HepG2 (cell line): ENCODE measurements around the gene GFER. TPM values are rescaled to one million over a fixed set of nuclear protein-coding genes. Genes with fewer than 3 reads are reported as not detected.

Experiments
- AGO2 ChIP-seq: fragments of 200-400 bp; formaldehyde crosslinking; optimal IDR thresholded peaks from 2 replicates; pipeline ENCODE3; 2017; ENCODE audit warnings: mild to moderate bottlenecking, low read depth, low read length, moderate library complexity
- DNMT1 ChIP-seq: sonication (generic); formaldehyde crosslinking; IDR thresholded peaks from 2 replicates; pipeline ENCODE4 v1.5.1; 2020; ENCODE audit warnings: mild to moderate bottlenecking, missing genetic modification reagents
- FOSL1 ChIP-seq: sonication (generic); formaldehyde crosslinking; IDR thresholded peaks from 2 replicates; pipeline ENCODE4 v1.9.0; 2021; ENCODE audit warnings: missing genetic modification reagents, borderline replicate concordance
- GTF3A ChIP-seq: sonication (generic); formaldehyde crosslinking; conservative IDR thresholded peaks from 2 replicates; pipeline ENCODE4 v1.4.0; 2020; ENCODE audit warnings: mild to moderate bottlenecking, missing genetic modification reagents
- HNRNPUL1 ChIP-seq: fragments of 200-400 bp; formaldehyde crosslinking; IDR thresholded peaks from 2 replicates; pipeline ENCODE4 v1.6.1; 2017; ENCODE audit warnings: low read depth, mild to moderate bottlenecking, low read length, moderate library complexity
- KLF16 ChIP-seq, 2 experiments: sonication (generic) in 1 of 2; formaldehyde crosslinking in 1 of 2; IDR thresholded peaks; 2 replicates each; pipeline versions ENCODE4 v1.6.1 to v1.8.0; 2016 to 2023; ENCODE audit warnings: missing genetic modification reagents in 2 of 2, missing compliant biosample characterization in 1 of 2
- KLF9 ChIP-seq: IDR thresholded peaks from 2 replicates; pipeline ENCODE4 v1.6.1; 2016; ENCODE audit warnings: low read depth
- NFATC3 ChIP-seq: sonication (generic); formaldehyde crosslinking; IDR thresholded peaks from 2 replicates; pipeline ENCODE4 v1.5.1; 2020; ENCODE audit warnings: mild to moderate bottlenecking, missing genetic modification reagents
- NFYB ChIP-seq: sonication (generic); formaldehyde crosslinking; IDR thresholded peaks from 2 replicates; pipeline ENCODE4 v1.4.0; 2020; ENCODE audit warnings: missing genetic modification reagents
- POLR2A ChIP-seq, 2 experiments: IDR thresholded peaks; 2 replicates each; pipeline ENCODE4 v1.6.1; 2011; ENCODE audit warnings: low read depth in 2 of 2, low read length in 2 of 2, mild to moderate bottlenecking in 1 of 2, moderate library complexity in 1 of 2; ENCODE audit not compliant: insufficient read depth in 1 of 2
- SRF ChIP-seq: IDR thresholded peaks from 2 replicates; pipeline ENCODE4 v1.6.1; 2011; ENCODE audit warnings: mild to moderate bottlenecking, low read depth, low read length, moderate library complexity
- SRSF1 ChIP-seq: fragments of 200-400 bp; formaldehyde crosslinking; optimal IDR thresholded peaks from 2 replicates; pipeline ENCODE3; 2017; ENCODE audit warnings: mild to moderate bottlenecking, low read depth, low read length, moderate library complexity
- ZNF121 ChIP-seq: sonication (generic); formaldehyde crosslinking; IDR thresholded peaks from 2 replicates; pipeline ENCODE4 v1.5.0; 2020; ENCODE audit warnings: mild to moderate bottlenecking, missing genetic modification reagents
- ZNF160 ChIP-seq: sonication (generic); formaldehyde crosslinking; IDR thresholded peaks from 2 replicates; pipeline ENCODE4 v1.8.0; 2022; ENCODE audit warnings: mild to moderate bottlenecking, inconsistent platforms, missing genetic modification reagents
- ZNF224 ChIP-seq: sonication (generic); formaldehyde crosslinking; IDR thresholded peaks from 2 replicates; pipeline ENCODE4 v1.5.0; 2020; ENCODE audit warnings: mild to moderate bottlenecking, missing genetic modification reagents
- ZNF296 ChIP-seq: sonication (generic); formaldehyde crosslinking; conservative IDR thresholded peaks from 2 replicates; pipeline ENCODE4 v1.5.0; 2020; ENCODE audit warnings: mild to moderate bottlenecking, missing genetic modification reagents
- ZNF598 ChIP-seq: sonication (generic); formaldehyde crosslinking; IDR thresholded peaks from 2 replicates; pipeline ENCODE4 v1.5.1; 2020; ENCODE audit warnings: mild to moderate bottlenecking, missing genetic modification reagents, borderline replicate concordance
- ZNF670 ChIP-seq: sonication (generic); formaldehyde crosslinking; IDR thresholded peaks from 2 replicates; pipeline ENCODE4 v1.8.0; 2022; ENCODE audit warnings: mild to moderate bottlenecking, missing genetic modification reagents, borderline replicate concordance
- ZNF747 ChIP-seq: sonication (generic); formaldehyde crosslinking; IDR thresholded peaks from 2 replicates; pipeline ENCODE4 v1.8.1; 2023; ENCODE audit warnings: missing genetic modification reagents, mild to moderate bottlenecking, borderline replicate concordance
- polyA plus RNA-seq, 8 experiments: library from polyadenylated mRNA; depleted of rRNA in 3 of 8; stranded (reverse) in 7 of 8; unstranded in 1 of 8; fragments of >200 nt; fragmentation: Illumina TruSeq in 4 of 8; extraction: Trizol in 4 of 8; gene quantifications; 2 replicates each; pipeline versions ENCODE4 v1.2.1 to v1.2.3, GENCODE V29; 2011 to 2016; ENCODE audit warnings: low read depth in 4 of 8, missing spikeins in 1 of 8, mixed read lengths in 1 of 8; ENCODE audit not compliant: insufficient read depth in 1 of 8
- total RNA-seq, 5 experiments: library from RNA; depleted of rRNA; stranded (reverse); fragments of >200 nt; fragmentation: Illumina TruSeq; extraction: Trizol; gene quantifications; 2 replicates each; pipeline ENCODE4 v1.2.3, GENCODE V29; 2016; ENCODE audit warnings: low read depth in 1 of 5
- TF ChIP-seq, protein P1 (sequence below): sonication (generic); formaldehyde crosslinking; IDR thresholded peaks from 2 replicates; pipeline ENCODE4 v1.5.0; 2020; ENCODE audit warnings: missing genetic modification reagents
- TF ChIP-seq, protein P2 (sequence below): IDR thresholded peaks from 2 replicates; pipeline ENCODE4 v1.6.1; 2012; ENCODE audit warnings: inconsistent platforms
- TF ChIP-seq, protein P3 (sequence below): sonication (generic); formaldehyde crosslinking; IDR thresholded peaks from 2 replicates; pipeline ENCODE4 v1.5.0; 2020; ENCODE audit warnings: mild to moderate bottlenecking, missing genetic modification reagents
- TF ChIP-seq, protein P4 (sequence below): sonication (generic); formaldehyde crosslinking; IDR thresholded peaks from 2 replicates; pipeline ENCODE4 v1.8.1; 2023; ENCODE audit warnings: mild to moderate bottlenecking, missing genetic modification reagents, borderline replicate concordance
- TF ChIP-seq, protein P5 (sequence below): sonication (generic); formaldehyde crosslinking; IDR thresholded peaks from 2 replicates; pipeline ENCODE4 v1.5.1; 2020; ENCODE audit warnings: mild to moderate bottlenecking, moderate library complexity, missing genetic modification reagents

The GFER gene
- total and polyA plus RNA-seq, 2 of the 13 experiments (the other 11 are each of a cell fraction or from before 2014, with no cell fraction given) = 28.6 to 71.7 TPM

DNA sequence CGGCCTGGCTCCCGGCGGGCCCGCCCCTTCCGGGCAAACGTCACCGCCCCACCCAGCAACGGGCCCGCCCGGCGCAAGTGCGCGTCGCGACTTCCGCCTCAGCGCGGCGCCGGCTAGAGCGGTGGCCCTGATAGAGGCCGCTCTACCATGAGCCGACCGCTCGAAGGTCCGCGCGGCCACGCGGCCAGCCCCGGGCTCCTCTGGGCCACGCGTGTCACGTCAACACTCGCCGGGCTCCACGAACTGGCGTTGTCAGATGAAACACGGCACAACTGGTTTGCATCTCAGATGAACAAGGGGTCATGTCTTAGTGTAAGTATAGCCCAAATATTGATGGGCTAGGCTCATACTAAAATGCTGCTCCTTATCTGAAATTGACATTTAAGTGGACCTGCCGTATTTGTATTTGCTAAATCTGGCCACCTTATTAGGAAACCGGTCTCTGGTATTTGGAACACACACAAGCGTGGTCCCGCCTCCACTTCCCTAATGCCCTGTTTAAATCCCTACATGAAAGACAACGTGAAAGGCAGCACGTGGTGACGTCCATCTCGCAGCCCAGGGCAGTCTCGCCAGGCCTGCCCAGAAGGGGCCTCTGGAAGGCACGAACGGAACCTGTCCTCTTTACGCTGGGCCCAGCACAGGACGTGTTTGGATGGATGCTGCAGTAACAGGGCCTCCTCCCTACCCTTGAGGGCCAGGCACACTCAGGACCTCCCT is 26.0 kb downstream of the GFER start, which contains the start of gene ZNF598 (continued):
- TF ChIP-seq, protein P1, sequence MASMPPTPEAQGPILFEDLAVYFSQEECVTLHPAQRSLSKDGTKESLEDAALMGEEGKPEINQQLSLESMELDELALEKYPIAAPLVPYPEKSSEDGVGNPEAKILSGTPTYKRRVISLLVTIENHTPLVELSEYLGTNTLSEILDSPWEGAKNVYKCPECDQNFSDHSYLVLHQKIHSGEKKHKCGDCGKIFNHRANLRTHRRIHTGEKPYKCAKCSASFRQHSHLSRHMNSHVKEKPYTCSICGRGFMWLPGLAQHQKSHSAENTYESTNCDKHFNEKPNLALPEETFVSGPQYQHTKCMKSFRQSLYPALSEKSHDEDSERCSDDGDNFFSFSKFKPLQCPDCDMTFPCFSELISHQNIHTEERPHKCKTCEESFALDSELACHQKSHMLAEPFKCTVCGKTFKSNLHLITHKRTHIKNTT (CRISPR knock-in tag) = no peak
- TF ChIP-seq NFYB (CRISPR knock-in tag) (no peak), HNRNPUL1 (no peak), KLF9 (no peak), ZNF121 (CRISPR knock-in tag) (no peak), FOSL1 (no peak), AGO2 (no peak), ZNF224 (CRISPR knock-in tag) (0 out of 2 replicates have a peak, but pooled peaks have one; percentile 61), ZNF160 (CRISPR knock-in tag) (no peak), SRSF1 (no peak), ZNF598 (CRISPR knock-in tag) (0 out of 2 replicates have a peak, but pooled peaks have one; percentile 71), POLR2A (IDR thresholded peaks at IDR 0.05; ENCODE audit: insufficient read depth in 1 of 2, low read depth in 2 of 2, low read length in 2 of 2) (peak; percentile 63 to 85), SRF (0 out of 2 replicates have a peak, but pooled peaks have one; percentile 24), ZNF670 (CRISPR knock-in tag) (peak; percentile 73; the same call in 1 of the 2 replicates), KLF16 (CRISPR knock-in tag; IDR thresholded peaks at IDR 0.05) (no peak; a peak in 1 of 4 replicates), NFATC3 (CRISPR knock-in tag) (0 out of 2 replicates have a peak, but pooled peaks have one; percentile 66), DNMT1 (CRISPR knock-in tag) (no peak), GTF3A (CRISPR knock-in tag) (no peak), ZNF296 (no peak), ZNF747 (no peak)
- TF ChIP-seq, protein P2, sequence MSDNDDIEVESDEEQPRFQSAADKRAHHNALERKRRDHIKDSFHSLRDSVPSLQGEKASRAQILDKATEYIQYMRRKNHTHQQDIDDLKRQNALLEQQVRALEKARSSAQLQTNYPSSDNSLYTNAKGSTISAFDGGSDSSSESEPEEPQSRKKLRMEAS = peak; percentile 92
- TF ChIP-seq, protein P3, sequence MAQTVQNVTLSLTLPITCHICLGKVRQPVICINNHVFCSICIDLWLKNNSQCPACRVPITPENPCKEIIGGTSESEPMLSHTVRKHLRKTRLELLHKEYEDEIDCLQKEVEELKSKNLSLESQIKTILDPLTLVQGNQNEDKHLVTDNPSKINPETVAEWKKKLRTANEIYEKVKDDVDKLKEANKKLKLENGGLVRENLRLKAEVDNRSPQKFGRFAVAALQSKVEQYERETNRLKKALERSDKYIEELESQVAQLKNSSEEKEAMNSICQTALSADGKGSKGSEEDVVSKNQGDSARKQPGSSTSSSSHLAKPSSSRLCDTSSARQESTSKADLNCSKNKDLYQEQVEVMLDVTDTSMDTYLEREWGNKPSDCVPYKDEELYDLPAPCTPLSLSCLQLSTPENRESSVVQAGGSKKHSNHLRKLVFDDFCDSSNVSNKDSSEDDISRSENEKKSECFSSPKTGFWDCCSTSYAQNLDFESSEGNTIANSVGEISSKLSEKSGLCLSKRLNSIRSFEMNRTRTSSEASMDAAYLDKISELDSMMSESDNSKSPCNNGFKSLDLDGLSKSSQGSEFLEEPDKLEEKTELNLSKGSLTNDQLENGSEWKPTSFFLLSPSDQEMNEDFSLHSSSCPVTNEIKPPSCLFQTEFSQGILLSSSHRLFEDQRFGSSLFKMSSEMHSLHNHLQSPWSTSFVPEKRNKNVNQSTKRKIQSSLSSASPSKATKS (CRISPR knock-in tag) = no peak
- TF ChIP-seq, protein P4, sequence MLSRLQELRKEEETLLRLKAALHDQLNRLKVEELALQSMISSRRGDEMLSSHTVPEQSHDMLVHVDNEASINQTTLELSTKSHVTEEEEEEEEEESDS = no peak
- TF ChIP-seq, protein P5, sequence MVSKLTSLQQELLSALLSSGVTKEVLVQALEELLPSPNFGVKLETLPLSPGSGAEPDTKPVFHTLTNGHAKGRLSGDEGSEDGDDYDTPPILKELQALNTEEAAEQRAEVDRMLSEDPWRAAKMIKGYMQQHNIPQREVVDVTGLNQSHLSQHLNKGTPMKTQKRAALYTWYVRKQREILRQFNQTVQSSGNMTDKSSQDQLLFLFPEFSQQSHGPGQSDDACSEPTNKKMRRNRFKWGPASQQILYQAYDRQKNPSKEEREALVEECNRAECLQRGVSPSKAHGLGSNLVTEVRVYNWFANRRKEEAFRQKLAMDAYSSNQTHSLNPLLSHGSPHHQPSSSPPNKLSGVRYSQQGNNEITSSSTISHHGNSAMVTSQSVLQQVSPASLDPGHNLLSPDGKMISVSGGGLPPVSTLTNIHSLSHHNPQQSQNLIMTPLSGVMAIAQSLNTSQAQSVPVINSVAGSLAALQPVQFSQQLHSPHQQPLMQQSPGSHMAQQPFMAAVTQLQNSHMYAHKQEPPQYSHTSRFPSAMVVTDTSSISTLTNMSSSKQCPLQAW (CRISPR knock-in tag) = no peak
